ENCODE measurements around the gene SOX8. TPM values are rescaled to one million over a fixed set of nuclear protein-coding genes. Genes with fewer than 3 reads are reported as not detected.

Gene SOX8
- total RNA-seq, 1 experiment from 2014 or later: not detected

- DNase-seq (ENCODE audit: low read depth): no peak
Observed at GRCh38 chr16:972316-973002, 9.1 kb upstream of the SOX8 start.

GRCh38 chr16:973366-973765 is 8.2 kb upstream of the SOX8 start:
- no peak for DNase-seq (ENCODE audit: low read depth)

- no peak for DNase-seq (ENCODE audit: low read depth)
Observed at GRCh38 chr16:974001-974601, 7.5 kb upstream of the SOX8 start.

- DNase-seq (ENCODE audit: low read depth): no peak
Observed at GRCh38 chr16:974611-975261, 6.8 kb upstream of the SOX8 start.

- DNase-seq (ENCODE audit: low read depth): no peak
Observed at GRCh38 chr16:975291-975690, 6.3 kb upstream of the SOX8 start.

GRCh38 chr16:976389-976931 is 5.1 kb upstream of the SOX8 start:
- DNase-seq (ENCODE audit: low read depth): no peak

- DNase-seq (ENCODE audit: low read depth): no peak
Observed at GRCh38 chr16:977081-977701, 4.4 kb upstream of the SOX8 start.

GRCh38 chr16:977896-978295 is 3.7 kb upstream of the SOX8 start:
- no peak for DNase-seq (ENCODE audit: low read depth)

- no peak for DNase-seq (ENCODE audit: low read depth)
Observed at GRCh38 chr16:978403-978802, 3.2 kb upstream of the SOX8 start.

GRCh38 chr16:979147-979546 is 2.4 kb upstream of the SOX8 start:
- DNase-seq (ENCODE audit: low read depth): no peak

- no peak for DNase-seq (ENCODE audit: low read depth)
Observed at GRCh38 chr16:979859-980594, 1.5 kb upstream of the SOX8 start.

GRCh38 chr16:980595-980854 is 1.0 kb upstream of the SOX8 start:
- no peak for DNase-seq (ENCODE audit: low read depth)

- no peak for DNase-seq (ENCODE audit: low read depth)
Observed at GRCh38 chr16:982145-983043, 824 bp downstream of the SOX8 start.

- DNase-seq (ENCODE audit: low read depth): no peak
Observed at GRCh38 chr16:983044-984030, 1.8 kb downstream of the SOX8 start.

- no peak for DNase-seq (ENCODE audit: low read depth)
Observed at GRCh38 chr16:984121-984694, 2.6 kb downstream of the SOX8 start.

GRCh38 chr16:984736-985636 is 3.4 kb downstream of the SOX8 start:
- DNase-seq (ENCODE audit: low read depth): no peak

GRCh38 chr16:985646-986400 is 4.3 kb downstream of the SOX8 start:
- no peak for DNase-seq (ENCODE audit: low read depth)

GRCh38 chr16:986411-986810 is 4.8 kb downstream of the SOX8 start:
- no peak for DNase-seq (ENCODE audit: low read depth)
